Measurements from ENCODE around the gene ABCA3.

The ABCA3 gene

GRCh38 chr16:2233872-2234812 lies 106.4 kb downstream of the ABCA3 start:
- Histone ChIP-seq H3K27me3 (ENCODE audit: insufficient read depth, low read length) (no peaks in the 10 kb centered on the region), H3K36me3 (ENCODE audit: insufficient read depth, low read length) (peaks cover 71% of the 10 kb centered on the region), H3K4me1 (ENCODE audit: insufficient read depth, low read length) (no peaks in the 10 kb centered on the region), H3K4me3 (ENCODE audit: low read length) (no peak overlapping the region), H3K9me3 (ENCODE audit: low read length) (no peaks in the 10 kb centered on the region), H2AFZ (ENCODE audit: low read depth, low read length) (no peak overlapping the region)

DNA sequence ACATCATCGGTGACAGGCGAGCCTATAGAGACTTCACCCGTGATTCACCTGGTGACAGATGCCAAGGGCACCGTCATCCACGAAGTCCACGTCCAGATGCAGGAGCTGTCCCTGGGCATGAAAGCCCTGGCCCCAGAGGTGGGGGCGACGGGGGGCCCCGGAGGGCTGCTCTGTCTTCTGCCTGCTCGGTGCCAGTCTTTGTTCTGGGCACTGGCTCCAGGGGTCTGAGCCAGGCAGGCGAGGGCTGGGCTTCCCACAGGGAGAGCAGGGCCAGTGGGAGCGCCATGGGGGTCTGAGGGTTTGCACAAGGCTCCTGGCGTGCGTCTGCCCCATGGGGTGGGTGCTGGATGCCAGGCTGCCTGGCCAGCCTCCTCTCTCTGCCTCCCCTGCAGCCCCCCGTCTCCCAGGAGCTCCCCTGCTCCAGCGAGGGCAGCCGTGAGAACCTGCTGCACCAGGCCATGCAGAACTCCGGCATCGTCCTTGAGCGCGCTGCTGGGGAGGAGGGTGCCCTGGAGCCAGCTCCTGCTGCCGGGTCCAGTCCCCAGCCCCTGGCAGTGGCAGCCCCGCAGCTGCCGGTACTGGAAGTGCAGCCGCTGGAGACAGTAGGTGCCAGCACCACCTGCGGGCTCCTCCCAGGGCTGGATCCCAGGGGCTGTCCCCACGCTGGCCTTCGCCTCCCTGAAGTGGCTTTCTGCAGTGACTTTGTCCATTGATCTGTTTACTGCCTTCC lies 107.3 kb downstream of the ABCA3 start:
- no peaks in the 10 kb centered on the region for H3K4me1 ChIP-seq (ENCODE audit: insufficient read depth, low read length)
- H3K4me3 ChIP-seq (ENCODE audit: low read length): no peak overlapping the region
- H3K9me3 ChIP-seq (ENCODE audit: low read length): no peaks in the 10 kb centered on the region
- H2AFZ ChIP-seq (ENCODE audit: low read depth, low read length): no peak overlapping the region
- peaks cover 74% of the 10 kb centered on the region for H3K36me3 ChIP-seq (ENCODE audit: insufficient read depth, low read length)
- H3K27me3 ChIP-seq (ENCODE audit: insufficient read depth, low read length): no peaks in the 10 kb centered on the region

DNA sequence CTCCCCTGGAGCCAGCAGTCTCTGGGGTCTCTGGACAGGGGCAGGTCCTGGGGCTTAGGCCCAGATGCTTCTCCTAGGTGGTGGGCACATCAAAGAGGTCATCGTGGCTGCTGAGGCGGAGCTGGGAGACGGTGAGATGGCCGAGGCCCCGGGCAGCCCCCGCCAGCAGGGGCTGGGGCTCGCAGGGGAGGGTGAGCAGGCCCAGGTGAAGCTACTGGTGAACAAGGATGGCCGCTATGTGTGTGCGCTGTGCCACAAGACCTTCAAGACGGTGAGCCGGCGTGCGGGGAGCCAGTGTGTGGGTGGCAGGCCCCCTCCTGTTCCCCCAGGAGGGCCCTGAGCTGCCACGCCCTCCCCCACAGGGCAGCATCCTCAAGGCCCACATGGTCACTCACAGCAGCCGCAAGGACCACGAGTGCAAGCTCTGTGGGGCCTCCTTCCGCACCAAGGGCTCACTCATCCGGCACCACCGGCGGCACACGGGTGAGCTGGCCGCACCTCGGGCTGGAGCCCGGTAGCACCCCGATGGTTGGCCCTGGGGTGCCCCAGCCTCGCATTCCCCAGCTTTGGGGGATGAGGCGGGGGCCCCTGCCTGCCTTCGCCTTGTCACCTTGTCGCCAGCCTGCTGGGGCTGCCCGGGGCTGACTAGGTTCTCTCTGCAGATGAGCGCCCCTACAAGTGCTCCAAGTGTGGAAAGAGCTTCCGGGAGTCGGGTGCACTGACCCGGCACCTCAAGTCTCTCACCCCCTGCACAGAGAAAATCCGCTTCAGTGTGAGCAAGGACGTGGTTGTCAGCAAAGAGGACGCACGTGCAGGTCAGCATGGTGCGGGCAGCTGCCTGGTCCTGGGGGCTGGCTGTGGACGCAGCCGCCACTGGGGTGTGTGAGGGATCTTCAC lies 108.2 kb downstream of the ABCA3 start:
- peaks cover 76% of the 10 kb centered on the region for H3K36me3 ChIP-seq (ENCODE audit: insufficient read depth, low read length)

GRCh38 chr16:2231016-2231931 lies 109.3 kb downstream of the ABCA3 start:
- Histone ChIP-seq H3K36me3 (ENCODE audit: insufficient read depth, low read length) (peaks cover 85% of the 10 kb centered on the region), H2AFZ (ENCODE audit: low read depth, low read length) (no peak overlapping the region), H3K9me3 (ENCODE audit: low read length) (no peaks in the 10 kb centered on the region), H3K4me1 (ENCODE audit: insufficient read depth, low read length) (no peaks in the 10 kb centered on the region), H3K27me3 (ENCODE audit: insufficient read depth, low read length) (no peaks in the 10 kb centered on the region), H3K4me3 (ENCODE audit: low read length) (no peak overlapping the region)

More for the DNA sequence above, 108.2 kb downstream of the ABCA3 start:
- Histone ChIP-seq H3K27me3 (ENCODE audit: insufficient read depth, low read length) (no peaks in the 10 kb centered on the region), H3K9me3 (ENCODE audit: low read length) (no peaks in the 10 kb centered on the region), H3K4me1 (ENCODE audit: insufficient read depth, low read length) (no peaks in the 10 kb centered on the region), H3K4me3 (ENCODE audit: low read length) (no peak overlapping the region), H2AFZ (ENCODE audit: low read depth, low read length) (no peak overlapping the region)

DNA sequence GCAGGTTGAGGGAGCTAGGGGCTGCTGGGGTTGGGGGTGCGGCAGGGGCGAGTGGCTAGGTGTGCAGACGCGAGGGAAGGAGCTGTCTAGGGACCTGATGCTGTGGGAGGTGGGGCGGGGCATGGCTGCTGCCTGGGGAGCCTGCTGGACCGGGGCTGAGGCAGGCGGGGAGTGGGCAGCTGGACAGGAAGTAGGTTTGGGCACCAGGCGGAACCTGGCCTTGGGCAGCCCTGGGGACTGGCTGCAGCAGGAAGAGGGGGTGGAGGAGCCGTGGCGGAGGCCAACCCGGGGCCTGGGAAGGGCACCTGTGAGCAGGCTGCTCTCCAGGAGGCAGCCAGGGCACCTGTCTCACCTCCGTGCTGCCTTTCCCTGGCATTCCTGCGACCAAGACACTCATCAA lies 110.2 kb downstream of the ABCA3 start:
- Histone ChIP-seq H2AFZ (ENCODE audit: low read depth, low read length) (no peak overlapping the region), H3K4me3 (ENCODE audit: low read length) (no peak overlapping the region), H3K27me3 (ENCODE audit: insufficient read depth, low read length) (no peaks in the 10 kb centered on the region), H3K9me3 (ENCODE audit: low read length) (no peaks in the 10 kb centered on the region), H3K36me3 (ENCODE audit: insufficient read depth, low read length) (peaks cover 82% of the 10 kb centered on the region), H3K4me1 (ENCODE audit: insufficient read depth, low read length) (no peaks in the 10 kb centered on the region)

DNA sequence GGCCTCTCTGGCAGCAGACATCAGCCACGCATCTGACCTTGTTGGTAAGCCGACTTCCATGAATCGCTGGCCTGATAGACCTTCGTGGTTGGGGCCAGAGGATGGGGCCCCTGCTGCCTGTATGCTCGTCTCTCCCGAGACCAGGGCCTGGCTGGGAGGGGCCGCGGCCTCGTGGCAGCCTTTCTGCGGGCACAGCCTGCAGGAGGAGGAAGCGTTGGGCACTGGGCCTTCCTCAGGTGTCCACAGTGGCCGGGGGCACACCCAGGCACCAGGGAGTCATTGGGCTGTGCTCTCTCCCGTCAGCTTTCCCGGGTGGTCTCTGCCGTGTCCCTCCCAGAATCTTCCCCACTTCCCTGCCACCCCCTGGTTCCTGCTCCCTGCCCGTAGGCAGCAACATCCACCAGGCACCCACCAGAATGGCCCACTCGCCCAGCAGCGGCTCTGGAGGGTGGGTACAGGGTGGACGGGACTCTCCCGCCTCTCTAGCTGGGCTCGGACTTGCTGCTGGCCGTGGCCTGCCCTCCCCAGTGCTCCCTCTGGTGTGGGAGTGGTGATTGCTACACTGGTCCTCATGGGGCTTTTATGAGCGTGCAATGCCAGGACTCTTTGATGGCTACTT lies 110.8 kb downstream of the ABCA3 start:
- peaks cover 4% of the 10 kb centered on the region for H3K4me1 ChIP-seq (ENCODE audit: insufficient read depth, low read length)
- no peak overlapping the region for H3K4me3 ChIP-seq (ENCODE audit: low read length)
- H2AFZ ChIP-seq (ENCODE audit: low read depth, low read length): no peak overlapping the region
- H3K36me3 ChIP-seq (ENCODE audit: insufficient read depth, low read length): peaks cover 77% of the 10 kb centered on the region
- H3K9me3 ChIP-seq (ENCODE audit: low read length): no peaks in the 10 kb centered on the region
- H3K27me3 ChIP-seq (ENCODE audit: insufficient read depth, low read length): no peaks in the 10 kb centered on the region

GRCh38 chr16:2229091-2229490 lies 111.4 kb downstream of the ABCA3 start:
- Histone ChIP-seq H3K4me3 (ENCODE audit: low read length) (no peak overlapping the region), H2AFZ (ENCODE audit: low read depth, low read length) (no peak overlapping the region), H3K4me1 (ENCODE audit: insufficient read depth, low read length) (peaks cover 11% of the 10 kb centered on the region), H3K9me3 (ENCODE audit: low read length) (no peaks in the 10 kb centered on the region), H3K27me3 (ENCODE audit: insufficient read depth, low read length) (no peaks in the 10 kb centered on the region), H3K36me3 (ENCODE audit: insufficient read depth, low read length) (peaks cover 70% of the 10 kb centered on the region)

DNA sequence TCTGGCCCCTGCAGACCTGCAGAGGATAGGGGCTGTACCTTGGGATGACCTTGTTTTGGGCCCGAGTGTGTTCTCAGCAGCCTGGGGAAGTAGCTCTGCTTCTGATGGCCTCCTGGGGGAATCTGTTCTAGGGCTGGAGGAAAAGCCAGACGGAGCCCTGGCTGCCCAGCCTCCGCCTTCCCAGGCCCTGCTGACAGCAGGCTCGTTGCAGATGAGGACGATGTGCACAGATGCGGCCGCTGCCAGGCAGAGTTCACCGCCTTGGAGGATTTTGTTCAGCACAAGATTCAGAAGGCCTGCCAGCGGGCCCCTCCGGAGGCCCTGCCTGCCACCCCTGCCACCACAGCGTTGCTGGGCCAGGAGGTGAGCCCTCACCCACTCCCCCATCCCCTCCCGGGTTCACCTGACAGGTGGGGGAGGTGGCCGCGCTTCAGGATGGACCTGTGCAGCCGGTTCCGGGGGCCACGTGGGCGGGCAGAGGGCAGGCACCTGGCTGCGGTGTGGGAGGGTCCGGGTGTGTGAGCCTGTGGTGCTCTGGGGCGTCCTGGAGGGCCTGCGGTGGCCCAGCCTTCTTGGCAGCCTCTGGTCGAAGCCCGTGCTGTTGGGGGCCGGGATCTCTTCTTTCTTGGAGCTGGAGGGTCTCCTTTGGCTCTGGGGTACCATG lies 112.2 kb downstream of the ABCA3 start:
- Histone ChIP-seq H2AFZ (ENCODE audit: low read depth, low read length) (no peak overlapping the region), H3K4me3 (ENCODE audit: low read length) (no peak overlapping the region), H3K9me3 (ENCODE audit: low read length) (no peaks in the 10 kb centered on the region), H3K4me1 (ENCODE audit: insufficient read depth, low read length) (peaks cover 12% of the 10 kb centered on the region), H3K27me3 (ENCODE audit: insufficient read depth, low read length) (no peaks in the 10 kb centered on the region), H3K36me3 (ENCODE audit: insufficient read depth, low read length) (peaks cover 62% of the 10 kb centered on the region)

GRCh38 chr16:2226918-2227317 lies 113.6 kb downstream of the ABCA3 start:
- H3K9me3 ChIP-seq (ENCODE audit: low read length): no peaks in the 10 kb centered on the region
- H3K4me1 ChIP-seq (ENCODE audit: insufficient read depth, low read length): peaks cover 12% of the 10 kb centered on the region
- peaks cover 50% of the 10 kb centered on the region for H3K36me3 ChIP-seq (ENCODE audit: insufficient read depth, low read length)

DNA sequence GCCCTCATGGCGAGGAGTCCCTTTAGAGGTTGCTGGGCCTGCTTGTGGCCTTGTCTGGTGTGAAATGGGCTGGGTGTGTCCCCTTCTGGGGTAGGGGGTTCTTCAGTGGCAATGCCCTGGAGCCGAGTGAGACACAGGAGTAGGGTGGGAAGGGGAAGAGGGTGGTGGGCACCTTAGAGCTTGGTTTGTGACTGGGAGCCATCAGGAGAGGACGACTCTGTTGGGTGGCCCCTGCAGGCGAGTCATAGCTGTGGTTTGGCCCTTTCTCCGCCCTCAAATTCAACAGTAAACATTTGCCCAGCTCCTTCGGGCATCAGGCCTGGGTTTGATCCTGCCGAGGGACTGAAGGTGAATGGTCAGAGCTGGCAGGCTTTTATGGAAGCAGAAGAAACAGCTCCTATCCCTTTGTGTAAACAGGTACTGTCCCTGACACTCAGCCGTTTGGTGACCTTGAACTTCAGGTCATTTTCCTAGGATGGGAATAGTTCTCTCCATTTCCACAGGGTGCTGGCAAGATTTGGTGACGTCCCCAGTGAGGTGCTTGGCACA lies 114.2 kb downstream of the ABCA3 start:
- peaks cover 44% of the 10 kb centered on the region for H3K36me3 ChIP-seq (ENCODE audit: insufficient read depth, low read length)

More at GRCh38 chr16:2226918-2227317, 113.6 kb downstream of the ABCA3 start:
- H3K27me3 ChIP-seq (ENCODE audit: insufficient read depth, low read length): no peaks in the 10 kb centered on the region
- H3K4me3 ChIP-seq (ENCODE audit: low read length): no peak overlapping the region
- no peak overlapping the region for H2AFZ ChIP-seq (ENCODE audit: low read depth, low read length)

More for the DNA sequence above, 114.2 kb downstream of the ABCA3 start:
- no peak overlapping the region for H3K4me3 ChIP-seq (ENCODE audit: low read length)
- peaks cover 12% of the 10 kb centered on the region for H3K4me1 ChIP-seq (ENCODE audit: insufficient read depth, low read length)
- H3K27me3 ChIP-seq (ENCODE audit: insufficient read depth, low read length): no peaks in the 10 kb centered on the region
- H2AFZ ChIP-seq (ENCODE audit: low read depth, low read length): no peak overlapping the region
- no peaks in the 10 kb centered on the region for H3K9me3 ChIP-seq (ENCODE audit: low read length)
